Measurements from ENCODE around the gene HIBADH.

- TF ChIP-seq ZNF589 (CRISPR knock-in tag; IDR thresholded peaks at IDR 0.05; ENCODE audit: low read depth) (no peak), CTCF (IDR thresholded peaks at IDR 0.05 in 2 of 3, conservative IDR thresholded peaks at IDR 0.05 in 1 of 3; ENCODE audit: insufficient read depth in 2 of 3, low read depth in 1 of 3, low read length in 3 of 3) (no peak), HMG20B (CRISPR knock-in tag; IDR thresholded peaks at IDR 0.05) (no peak), ZNF274 (IDR thresholded peaks at IDR 0.05; ENCODE audit: borderline replicate concordance, low read depth, low read length) (no peak), PPARD (CRISPR knock-in tag; IDR thresholded peaks at IDR 0.05) (no peak), CBFB (CRISPR knock-in tag; IDR thresholded peaks at IDR 0.05) (no peak), RAD21 (CRISPR knock-in tag; conservative IDR thresholded peaks at IDR 0.05 in 1 of 2, IDR thresholded peaks at IDR 0.05 in 1 of 2) (no peak), ZFP1 (CRISPR knock-in tag; IDR thresholded peaks at IDR 0.05) (no peak), ZNF3 (CRISPR knock-in tag; IDR thresholded peaks at IDR 0.05) (no peak), ZC3H4 (CRISPR knock-in tag; IDR thresholded peaks at IDR 0.05; ENCODE audit: borderline replicate concordance) (no peak)
Measured at GRCh38 chr7:27607210-27607606, 55.5 kb downstream of the HIBADH start.
